Measurements from ENCODE around the gene PARD3B. TPM values are rescaled to one million over a fixed set of nuclear protein-coding genes. Genes with fewer than 3 reads are reported as not detected.
"Not testable (repeated sequence)": the region's sequence is repeated elsewhere in the genome, so short reads cannot be mapped to it uniquely, and the experiment has no call there.

Gene PARD3B
- total RNA-seq, 1 experiment from 2014 or later = 3.6 TPM

GRCh38 chr2:205484764-205485163, 939.5 kb downstream of the PARD3B start:
- no peak for ATAC-seq
- intact Hi-C loops (cut with micrococcal nuclease; ENCODE audit: unreplicated experiment) = no loop called here
- CTCF ChIA-PET = no interaction called here

GRCh38 chr2:205493528-205493927, 948.3 kb downstream of the PARD3B start:
- H3K4me3 ChIP-seq (ENCODE audit: low read depth in 2 of 2, low read length in 2 of 2); H3K36me3 ChIP-seq (ENCODE audit: control insufficient read depth, insufficient read depth, low read length); BruUV-seq (replicated peaks); DNase-seq (ENCODE audit: low read depth, low spot score); H3K4me1 ChIP-seq (ENCODE audit: control insufficient read depth, insufficient read depth, low read length); in situ Hi-C loops (cut with HindIII; ENCODE audit: low pct_unique_long_range_greater_than_20kb, low sequenced_read_pairs); CTCF ChIA-PET; H3K9me3 ChIP-seq (ENCODE audit: control insufficient read depth, insufficient read depth, low read depth, low read length); intact Hi-C loops (cut with micrococcal nuclease; ENCODE audit: unreplicated experiment); ATAC-seq; POLR2A ChIA-PET; H3K27ac ChIP-seq (ENCODE audit: low read length); H3K27me3 ChIP-seq (ENCODE audit: control insufficient read depth, insufficient read depth, low read length): not testable (repeated sequence)

More at GRCh38 chr2:205484764-205485163, 939.5 kb downstream of the PARD3B start:
- POLR2A ChIA-PET = no interaction called here
- H3K9me3 ChIP-seq (ENCODE audit: control insufficient read depth, insufficient read depth, low read depth, low read length) = no peaks in the 10 kb centered on the region
- in situ Hi-C loops (cut with HindIII; ENCODE audit: low pct_unique_long_range_greater_than_20kb, low sequenced_read_pairs) = no loop called here
- H3K27me3 ChIP-seq (ENCODE audit: control insufficient read depth, insufficient read depth, low read length) = no peaks in the 10 kb centered on the region
- no peak overlapping the region for H3K27ac ChIP-seq (ENCODE audit: low read length)
- DNase-seq (ENCODE audit: low read depth, low spot score) = no peak
- no TSS peak for BruUV-seq (replicated peaks)
- no peak for TF ChIP-seq TCF7L2 (IDR thresholded peaks at IDR 0.05; ENCODE audit: low read depth, low read length)
- TF ChIP-seq SIN3A (IDR thresholded peaks at IDR 0.05; ENCODE audit: borderline replicate concordance, insufficient read depth, low read depth, low read length) = no peak
- no peak for TF ChIP-seq POLR2AphosphoS5 (IDR thresholded peaks at IDR 0.05; ENCODE audit: low read depth, low read length)
- no peak for TF ChIP-seq CTCF (IDR thresholded peaks at IDR 0.05)
- TF ChIP-seq REST (IDR thresholded peaks at IDR 0.05; ENCODE audit: insufficient read depth in 1 of 2, low read depth in 2 of 2, low read length in 1 of 2) = no peak
- H3K36me3 ChIP-seq (ENCODE audit: control insufficient read depth, insufficient read depth, low read length) = no peaks in the 10 kb centered on the region
- no peaks in the 10 kb centered on the region for H3K4me1 ChIP-seq (ENCODE audit: control insufficient read depth, insufficient read depth, low read length)
- no peak overlapping the region for H3K4me3 ChIP-seq (ENCODE audit: low read depth in 2 of 2, low read length in 2 of 2)

- Histone ChIP-seq H3K4me1 (ENCODE audit: control insufficient read depth, insufficient read depth, low read length) (no peaks in the 10 kb centered on the region), H3K27ac (ENCODE audit: low read length) (no peak overlapping the region), H3K27me3 (ENCODE audit: control insufficient read depth, insufficient read depth, low read length) (no peaks in the 10 kb centered on the region), H3K9me3 (ENCODE audit: control insufficient read depth, insufficient read depth, low read depth, low read length) (no peaks in the 10 kb centered on the region), H3K4me3 (ENCODE audit: low read depth in 2 of 2, low read length in 2 of 2) (no peak overlapping the region), H3K36me3 (ENCODE audit: control insufficient read depth, insufficient read depth, low read length) (no peaks in the 10 kb centered on the region)
- POLR2A ChIA-PET = interaction anchor here (0.6 kb wide), 1 partner anchor 1182 kb away, joined by 3 read pairs; no protein-coding TSS in a partner anchor
- TF ChIP-seq REST (IDR thresholded peaks at IDR 0.05; ENCODE audit: insufficient read depth in 1 of 2, low read depth in 2 of 2, low read length in 1 of 2) = no peak
- no peak for TF ChIP-seq POLR2AphosphoS5 (IDR thresholded peaks at IDR 0.05; ENCODE audit: low read depth, low read length)
- no peak for TF ChIP-seq SIN3A (IDR thresholded peaks at IDR 0.05; ENCODE audit: borderline replicate concordance, insufficient read depth, low read depth, low read length)
- TF ChIP-seq TCF7L2 (IDR thresholded peaks at IDR 0.05; ENCODE audit: low read depth, low read length) = no peak
- no peak for TF ChIP-seq CTCF (IDR thresholded peaks at IDR 0.05)
- no TSS peak for BruUV-seq (replicated peaks)
- ATAC-seq (no peak), DNase-seq (ENCODE audit: low read depth, low spot score) (no peak)
- in situ Hi-C loops (cut with HindIII; ENCODE audit: low pct_unique_long_range_greater_than_20kb, low sequenced_read_pairs) = no loop called here
- CTCF ChIA-PET = no interaction called here
- intact Hi-C loops (cut with micrococcal nuclease; ENCODE audit: unreplicated experiment) = no loop called here
Measured at GRCh38 chr2:205494537-205495235, 949.4 kb downstream of the PARD3B start.

All from Panc1 (cell line).